Trophoblast cell (in vitro differentiated cells and primary cell): ENCODE measurements around the gene FMNL2.

Experiments used
- DNase-seq, 2 donors: peaks; one replicate each; pipeline ENCODE4 v3.0.0-alpha.2; 2016
- H2AFZ ChIP-seq: 2 replicates; pipeline ENCODE4 v1.6.1; 2013; ENCODE audit warnings: low read length, moderate library complexity, mild to moderate bottlenecking; ENCODE audit not compliant: insufficient read depth, poor library complexity
- H2AK5ac ChIP-seq: 2 replicates; pipeline ENCODE4 v1.6.1; 2013; ENCODE audit warnings: mild to moderate bottlenecking, low read length
- H2BK120ac ChIP-seq: 2 replicates; pipeline ENCODE4 v1.6.1; 2013; ENCODE audit warnings: low read length, mild to moderate bottlenecking, moderate library complexity; ENCODE audit not compliant: insufficient read depth, poor library complexity
- H2BK12ac ChIP-seq: 2 replicates; pipeline ENCODE4 v1.6.1; 2013; ENCODE audit warnings: mild to moderate bottlenecking, low read length, moderate library complexity
- H2BK5ac ChIP-seq: 2 replicates; pipeline ENCODE4 v1.6.1; 2013; ENCODE audit warnings: low read length, low read depth, moderate library complexity, mild to moderate bottlenecking; ENCODE audit not compliant: poor library complexity
- H3K14ac ChIP-seq: 2 replicates; pipeline ENCODE4 v1.6.1; 2013; ENCODE audit warnings: mild to moderate bottlenecking, low read length
- H3K18ac ChIP-seq: 2 replicates; pipeline ENCODE4 v1.6.1; 2013; ENCODE audit warnings: mild to moderate bottlenecking, low read length
- H3K23ac ChIP-seq: 2 replicates; pipeline ENCODE4 v1.6.1; 2013; ENCODE audit warnings: low read length
- H3K27ac ChIP-seq: 2 replicates; pipeline ENCODE4 v1.5.1; 2013; ENCODE audit warnings: low read depth, mild to moderate bottlenecking, inconsistent platforms, low read length, moderate library complexity
- H3K27me3 ChIP-seq: 2 replicates; pipeline ENCODE4 v1.6.1; 2013; ENCODE audit warnings: inconsistent platforms, mild to moderate bottlenecking, low read length, moderate library complexity; ENCODE audit not compliant: insufficient read depth
- H3K36me3 ChIP-seq, 2 experiments: 1 replicate in 1 of 2; 2 replicates in 1 of 2; pipeline ENCODE4 v1.6.1; 2013; ENCODE audit warnings: low read length in 2 of 2, mild to moderate bottlenecking in 2 of 2, moderate library complexity in 1 of 2; ENCODE audit not compliant: insufficient read depth in 2 of 2, control insufficient read depth in 1 of 2
- H3K4ac ChIP-seq: 2 replicates; pipeline ENCODE4 v1.6.1; 2013; ENCODE audit warnings: low read depth, mild to moderate bottlenecking, low read length, moderate library complexity
- H3K4me1 ChIP-seq, 2 experiments: 1 replicate in 1 of 2; 2 replicates in 1 of 2; pipeline ENCODE4 v1.6.1; 2013; ENCODE audit warnings: low read length in 2 of 2, mild to moderate bottlenecking in 2 of 2, moderate library complexity in 1 of 2; ENCODE audit not compliant: insufficient read depth in 2 of 2, control insufficient read depth in 1 of 2
- H3K4me2 ChIP-seq: 2 replicates; pipeline ENCODE4 v1.6.1; 2013; ENCODE audit warnings: inconsistent platforms, mild to moderate bottlenecking, low read length, moderate library complexity
- H3K4me3 ChIP-seq: 2 replicates; pipeline ENCODE4 v1.5.1; 2013; ENCODE audit warnings: mild to moderate bottlenecking, low read depth, low read length, inconsistent platforms
- H3K79me1 ChIP-seq: one replicate; pipeline ENCODE4 v1.6.1; 2013; ENCODE audit warnings: low read length
- H3K79me2 ChIP-seq: 2 replicates; pipeline ENCODE4 v1.6.1; 2013; ENCODE audit warnings: low read length, mild to moderate bottlenecking; ENCODE audit not compliant: control insufficient read depth, insufficient read depth, poor library complexity
- H3K9ac ChIP-seq: 2 replicates; pipeline ENCODE4 v1.6.1; 2013; ENCODE audit warnings: mild to moderate bottlenecking, low read length
- H3K9me3 ChIP-seq: 2 replicates; pipeline ENCODE4 v1.6.1; 2013; ENCODE audit warnings: low read depth, mild to moderate bottlenecking, control low read depth, inconsistent platforms, low read length; ENCODE audit not compliant: insufficient read depth
- H4K12ac ChIP-seq: 2 replicates; pipeline ENCODE4 v1.6.1; 2013; ENCODE audit warnings: low read depth, mild to moderate bottlenecking, low read length, moderate library complexity
- H4K8ac ChIP-seq: 2 replicates; pipeline ENCODE4 v1.6.1; 2013; ENCODE audit warnings: low read depth, mild to moderate bottlenecking, low read length, moderate library complexity
- H4K91ac ChIP-seq: one replicate; pipeline ENCODE4 v1.6.1; 2013; ENCODE audit warnings: low read depth, mild to moderate bottlenecking, low read length, moderate library complexity
- WGBS: extraction: QIAGEN DNeasy Blood & Tissue Kit; methylation state at CpG from one replicate; pipeline ENCODE4 v1.1.7; 2013; ENCODE audit warnings: missing lambda C conversion rate; ENCODE audit not compliant: insufficient read length, insufficient coverage; ENCODE audit errors: extremely low coverage; 5-methylcytosine and 5-hydroxymethylcytosine counted together

Gene FMNL2

GRCh38 chr2:152344579-152345195 lies 9.7 kb downstream of the FMNL2 start:
- Histone ChIP-seq H4K12ac (no peak overlapping the region), H3K79me1 (no peaks in the 10 kb centered on the region), H2BK12ac (no peak overlapping the region), H3K79me2 (peaks cover 2% of the 10 kb centered on the region), H2BK120ac (no peak overlapping the region), H3K9me3 (no peaks in the 10 kb centered on the region), H3K36me3 (peaks cover 4 to 7% of the 10 kb centered on the region in 2 experiments), H2BK5ac (no peak overlapping the region), H4K8ac (no peak overlapping the region), H2AFZ (no peak overlapping the region), H3K27ac (no peak overlapping the region), H3K14ac (no peak overlapping the region), H3K23ac (no peak overlapping the region), H3K4me3 (no peak overlapping the region), H3K9ac (no peak overlapping the region), H3K18ac (no peak overlapping the region), H3K4me1 (peaks cover 0 to 9% of the 10 kb centered on the region in 2 experiments), H3K4ac (no peak overlapping the region), H4K91ac (no peak overlapping the region), H3K27me3 (no peaks in the 10 kb centered on the region), H3K4me2 (no peak overlapping the region), H2AK5ac (no peak overlapping the region)
- DNase-seq, result no peak

DNA sequence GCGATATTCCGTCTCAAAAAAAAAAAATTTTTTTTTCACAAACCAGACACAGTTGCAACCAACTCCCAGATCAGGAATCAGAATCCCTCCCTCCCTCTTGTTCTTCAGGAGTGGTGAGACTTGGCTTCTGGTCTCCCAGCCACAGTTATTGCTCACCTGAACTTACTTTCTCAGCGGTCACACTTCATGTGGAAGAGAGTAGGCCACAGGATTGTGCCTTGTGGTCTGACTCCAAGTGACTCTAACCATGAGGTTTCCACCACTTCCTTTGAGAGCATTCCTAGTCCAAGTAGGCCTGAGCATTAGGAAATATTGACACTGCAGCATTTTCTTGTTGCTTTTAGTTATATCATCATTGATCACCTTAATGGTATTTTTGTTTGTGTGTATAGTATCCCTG lies 12.1 kb downstream of the FMNL2 start:
- no peak for DNase-seq
- Histone ChIP-seq H3K4me3 (no peak overlapping the region), H2BK5ac (no peak overlapping the region), H4K8ac (no peak overlapping the region), H3K4me2 (no peak overlapping the region), H3K23ac (no peak overlapping the region), H3K14ac (no peak overlapping the region), H3K9ac (no peak overlapping the region), H2AFZ (no peak overlapping the region), H4K91ac (no peak overlapping the region), H3K79me2 (peaks cover 2% of the 10 kb centered on the region), H3K27me3 (no peaks in the 10 kb centered on the region), H2AK5ac (no peak overlapping the region), H3K4me1 (peaks cover 0 to 9% of the 10 kb centered on the region in 2 experiments), H3K18ac (no peak overlapping the region), H3K79me1 (no peaks in the 10 kb centered on the region), H3K27ac (no peak overlapping the region), H3K36me3 (peaks cover 4 to 11% of the 10 kb centered on the region in 2 experiments), H3K9me3 (no peaks in the 10 kb centered on the region), H3K4ac (no peak overlapping the region), H2BK12ac (no peak overlapping the region), H4K12ac (no peak overlapping the region), H2BK120ac (no peak overlapping the region)
- WGBS, result no CpG with 5 or more reads among the region's 3 CpGs

- Histone ChIP-seq H4K12ac (no peak overlapping the region), H3K27ac (no peak overlapping the region), H3K14ac (no peak overlapping the region), H4K8ac (no peak overlapping the region), H3K79me1 (no peaks in the 10 kb centered on the region), H3K9me3 (no peaks in the 10 kb centered on the region), H3K36me3 (peaks cover 4 to 9% of the 10 kb centered on the region in 2 experiments), H2AK5ac (no peak overlapping the region), H3K18ac (no peak overlapping the region), H3K27me3 (no peaks in the 10 kb centered on the region), H3K4me2 (no peak overlapping the region), H3K4me3 (no peak overlapping the region), H3K79me2 (peaks cover 2% of the 10 kb centered on the region), H3K9ac (no peak overlapping the region), H2BK12ac (no peak overlapping the region), H3K23ac (no peak overlapping the region), H4K91ac (no peak overlapping the region), H2BK120ac (no peak overlapping the region), H3K4ac (no peak overlapping the region), H2AFZ (no peak overlapping the region), H2BK5ac (no peak overlapping the region), H3K4me1 (peaks cover 0 to 2% of the 10 kb centered on the region in 2 experiments)
- peak; percentile 41 to 84 for DNase-seq
- WGBS, result no CpG with 5 or more reads among the region's 3 CpGs
Measured at GRCh38 chr2:152348388-152348787, 13.4 kb downstream of the FMNL2 start.

- no peak overlapping the region for H3K18ac ChIP-seq
- no peaks in the 10 kb centered on the region for H3K79me1 ChIP-seq
- H4K12ac ChIP-seq, result no peak overlapping the region
- H3K79me2 ChIP-seq, result peaks cover 2% of the 10 kb centered on the region
- WGBS, result no CpG with 5 or more reads among the region's 1 CpG
- no peaks in the 10 kb centered on the region for H3K9me3 ChIP-seq
- H3K4me3 ChIP-seq, result no peak overlapping the region
- no peak overlapping the region for H2BK12ac ChIP-seq
- no peak overlapping the region for H3K23ac ChIP-seq
- no peak overlapping the region for H2BK120ac ChIP-seq
- H4K8ac ChIP-seq, result no peak overlapping the region
- no peak overlapping the region for H2BK5ac ChIP-seq
- no peaks in the 10 kb centered on the region for H3K27me3 ChIP-seq
- no peak overlapping the region for H4K91ac ChIP-seq
- no peak for DNase-seq
- no peak overlapping the region for H3K4ac ChIP-seq
- no peak overlapping the region for H2AK5ac ChIP-seq
- no peaks in the 10 kb centered on the region for H3K4me1 ChIP-seq
- H2AFZ ChIP-seq, result no peak overlapping the region
- H3K36me3 ChIP-seq, result peaks cover 2 to 4% of the 10 kb centered on the region in 2 experiments
- no peak overlapping the region for H3K14ac ChIP-seq
- no peak overlapping the region for H3K27ac ChIP-seq
- no peak overlapping the region for H3K9ac ChIP-seq
- no peak overlapping the region for H3K4me2 ChIP-seq
Measured at GRCh38 chr2:152349416-152349815, 14.4 kb downstream of the FMNL2 start.
